ENCODE data around the gene TNK2. TPM values are rescaled to one million over a fixed set of nuclear protein-coding genes. Genes with fewer than 3 reads are reported as not detected.

TNK2 gene
- total RNA-seq, 2 donors from 2014 or later, result 47.6 to 50.4 TPM

DNA sequence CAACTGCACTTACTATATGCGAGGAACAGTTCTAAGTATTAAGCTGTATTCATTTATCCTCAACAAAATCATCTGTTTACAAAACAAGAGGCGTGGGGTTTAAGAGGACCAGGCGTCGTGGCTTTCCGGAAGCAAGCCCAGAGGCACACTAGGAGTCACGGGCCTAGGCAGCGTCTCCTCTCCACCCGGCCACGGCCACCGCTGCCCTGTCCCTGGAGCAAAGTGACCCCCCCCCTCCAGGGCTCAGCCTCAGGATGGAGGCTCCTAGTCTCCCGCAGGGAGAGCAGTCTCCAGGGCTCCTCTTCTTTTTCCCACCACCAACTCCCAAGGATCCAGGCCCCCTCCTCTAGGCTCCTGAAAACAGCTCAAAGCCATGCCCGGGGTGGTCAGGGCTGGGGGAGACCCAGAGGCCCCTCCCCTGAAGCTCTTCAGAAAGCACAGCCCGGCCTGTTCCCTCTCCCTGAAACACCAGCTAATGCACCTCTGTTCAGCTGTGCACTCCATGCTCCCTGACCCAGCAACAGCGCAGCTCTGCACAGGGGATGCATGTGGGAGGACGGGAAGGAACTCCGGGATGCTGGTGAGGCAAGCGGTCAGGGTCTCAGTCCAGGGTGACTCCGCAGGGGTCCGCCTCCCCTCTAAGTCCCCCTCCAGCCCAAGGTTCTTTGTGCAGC is 16.8 kb downstream of the TNK2 start:
- intact Hi-C loops (cut with DNase I), result no loop called here
- DNase-seq, result no peak

DNA sequence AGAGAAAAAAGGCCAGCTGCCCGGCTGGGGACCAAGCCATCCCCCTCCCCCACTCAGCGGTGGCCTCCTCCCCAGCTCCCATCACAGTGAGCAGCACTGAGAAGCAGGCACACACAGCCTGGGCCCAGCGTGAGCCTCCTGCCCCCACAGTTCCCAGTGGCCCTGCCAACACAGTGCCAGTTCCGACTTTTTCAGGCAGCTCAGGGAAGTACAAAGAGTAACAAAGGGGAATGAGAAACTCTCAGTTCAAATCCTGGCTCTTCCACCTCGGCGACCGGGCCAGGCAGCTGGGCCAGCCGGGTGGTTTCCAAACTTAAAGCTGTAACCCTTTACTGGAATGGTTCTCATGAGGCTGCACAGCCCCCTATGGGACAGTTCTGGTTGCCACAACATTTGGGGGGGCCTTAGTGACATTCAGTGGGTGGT is 18.5 kb downstream of the TNK2 start:
- ATAC-seq (no peak), DNase-seq (no peak)
- intact Hi-C loops (cut with DNase I), result no loop called here

More for the DNA sequence above, 16.8 kb downstream of the TNK2 start:
- ATAC-seq, result no peak

DNA sequence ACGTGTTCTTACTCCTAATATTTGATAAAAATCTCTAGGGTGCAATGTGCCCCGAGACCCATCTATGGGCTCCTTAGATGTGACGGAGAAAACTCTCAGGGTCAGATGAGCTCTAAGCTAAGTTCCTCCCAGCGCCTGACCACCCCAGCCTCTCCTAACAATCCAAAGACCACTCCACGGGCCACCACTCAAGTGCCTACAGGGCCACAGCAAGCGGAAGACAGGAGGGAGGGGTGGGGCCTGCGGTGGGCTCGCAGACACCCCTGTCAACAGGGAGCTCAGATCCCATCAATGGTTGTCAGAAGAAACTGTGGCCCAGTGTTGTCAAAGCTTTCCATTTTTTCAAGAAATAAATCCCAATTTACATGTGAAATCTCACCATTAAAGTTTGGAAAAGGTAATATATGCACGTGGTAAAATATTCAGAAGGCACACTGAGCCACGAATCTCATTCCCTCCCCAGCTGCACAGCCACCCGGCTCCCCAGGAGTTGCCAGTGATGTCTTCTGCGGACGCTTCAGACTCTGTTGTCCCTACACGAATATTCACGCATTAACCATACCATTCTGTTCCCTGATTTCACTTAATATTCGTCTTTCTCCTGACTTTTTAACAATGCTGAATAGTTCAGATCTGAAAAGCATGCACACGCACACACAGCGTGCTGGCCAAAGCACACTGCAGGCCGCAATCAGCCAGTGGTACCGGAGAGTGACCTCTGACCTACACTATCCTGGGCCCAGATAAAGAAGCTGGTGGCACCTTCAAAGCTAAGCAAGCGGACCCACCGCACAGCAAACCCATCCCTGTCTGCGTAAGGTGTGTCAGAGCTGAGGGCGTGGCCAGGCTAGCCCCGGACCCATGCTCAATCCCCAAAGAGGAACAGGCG is 19.1 kb downstream of the TNK2 start:
- DNase-seq, result no peak

GRCh38 chr3:195888311-195888761 is 20.0 kb downstream of the TNK2 start:
- ATAC-seq (no peak), DNase-seq (no peak)
- intact Hi-C loops (cut with DNase I), result no loop called here

More for the DNA sequence above, 19.1 kb downstream of the TNK2 start:
- no peak for ATAC-seq
- intact Hi-C loops (cut with DNase I), result no loop called here

- no peak for DNase-seq
- intact Hi-C loops (cut with DNase I), result no loop called here
- no peak for ATAC-seq
Observed at GRCh38 chr3:195887670-195888069, 20.7 kb downstream of the TNK2 start.

DNA sequence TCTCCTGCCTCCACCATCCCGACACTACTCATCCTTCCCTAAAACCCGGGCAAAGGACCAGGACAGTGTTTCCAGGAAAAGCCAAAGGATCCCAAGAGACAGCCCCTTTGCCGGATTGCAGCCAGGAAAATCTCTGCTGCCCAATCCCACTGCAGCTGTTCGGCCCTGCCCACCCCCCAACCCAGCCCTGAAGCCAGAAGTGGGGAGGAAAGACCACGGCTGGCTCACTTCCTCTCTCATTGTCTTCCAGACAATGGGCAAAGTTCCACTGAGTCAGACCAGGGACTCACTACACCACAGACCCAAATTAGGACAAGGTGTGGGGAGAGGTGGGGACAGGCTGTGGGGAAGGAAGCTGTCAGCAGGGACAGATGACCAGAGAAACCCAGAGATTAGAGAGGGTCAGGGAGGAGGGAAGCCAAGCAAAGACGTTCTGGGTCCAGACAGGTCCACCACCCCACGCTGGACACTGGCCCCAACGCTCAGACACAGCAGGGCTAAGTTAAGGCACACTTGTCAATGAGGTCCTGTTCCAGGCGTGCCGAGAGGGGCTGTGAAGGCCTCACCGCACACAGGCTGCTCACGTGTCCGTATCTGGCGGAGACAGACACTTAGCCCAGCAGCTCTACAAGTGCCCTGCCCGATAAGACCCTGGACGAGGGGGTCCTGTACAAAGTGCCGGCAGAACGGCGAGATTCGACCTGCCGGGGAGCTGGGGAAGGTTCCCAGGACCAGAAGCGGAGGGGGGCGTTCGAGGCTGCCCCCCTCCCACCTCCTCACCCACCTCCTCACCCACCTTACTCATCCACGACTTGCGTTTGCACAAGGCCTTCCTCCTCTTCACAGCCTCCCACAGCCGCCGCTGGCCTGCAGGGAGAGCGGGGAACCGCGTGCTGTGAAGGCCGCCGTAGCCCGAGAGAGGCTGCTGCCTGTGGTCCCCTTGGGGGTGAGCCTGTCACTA is 21.9 kb downstream of the TNK2 start:
- DNase-seq (peak; percentile 61), ATAC-seq (peak; percentile 63 to 85)
- intact Hi-C loops (cut with DNase I), result no loop called here

DNA sequence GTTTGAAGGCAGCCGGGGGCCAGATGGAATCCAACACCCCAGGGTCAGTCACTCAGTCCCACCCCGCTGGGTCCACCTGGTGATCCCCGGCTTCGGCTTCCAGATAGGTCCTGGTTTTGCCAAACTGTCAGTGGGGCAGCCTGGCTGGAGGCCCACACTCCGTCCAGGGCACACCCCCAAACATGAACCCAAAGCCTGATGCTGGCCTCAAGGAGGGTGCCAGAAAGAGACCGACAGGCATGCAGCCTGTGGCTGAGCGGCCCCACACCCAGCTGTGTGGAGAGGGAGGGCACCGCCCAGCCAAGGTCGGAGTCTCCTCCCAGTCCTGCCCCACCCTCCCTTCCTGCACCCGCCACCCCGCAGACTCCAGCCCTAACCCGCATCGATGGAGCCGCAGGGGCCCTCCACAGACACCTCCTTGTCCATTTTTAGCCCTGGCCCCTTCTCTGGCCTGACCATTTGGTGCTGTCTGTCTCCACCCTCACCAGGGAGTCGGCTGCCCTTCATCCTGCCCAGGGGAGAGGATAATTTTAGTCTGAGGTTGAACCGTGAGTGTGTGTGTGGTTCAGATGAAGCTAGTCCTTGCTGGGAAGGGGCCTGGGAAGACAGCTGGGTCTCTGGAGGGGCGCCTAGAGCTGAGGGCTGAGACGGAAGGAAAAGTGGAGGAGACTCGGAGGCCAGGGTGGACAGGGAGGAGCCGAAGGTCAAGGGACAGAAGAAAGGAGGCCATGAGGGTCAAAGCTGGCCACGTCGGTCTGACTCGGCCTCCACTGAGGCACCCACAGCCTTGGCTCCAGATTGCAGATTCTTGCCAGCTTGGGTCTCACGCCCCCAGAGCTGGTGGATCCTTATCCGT is 23.1 kb downstream of the TNK2 start:
- intact Hi-C loops (cut with DNase I), result no loop called here
- DNase-seq (peak; percentile 60), ATAC-seq (peak; percentile 74 to 76)

DNA sequence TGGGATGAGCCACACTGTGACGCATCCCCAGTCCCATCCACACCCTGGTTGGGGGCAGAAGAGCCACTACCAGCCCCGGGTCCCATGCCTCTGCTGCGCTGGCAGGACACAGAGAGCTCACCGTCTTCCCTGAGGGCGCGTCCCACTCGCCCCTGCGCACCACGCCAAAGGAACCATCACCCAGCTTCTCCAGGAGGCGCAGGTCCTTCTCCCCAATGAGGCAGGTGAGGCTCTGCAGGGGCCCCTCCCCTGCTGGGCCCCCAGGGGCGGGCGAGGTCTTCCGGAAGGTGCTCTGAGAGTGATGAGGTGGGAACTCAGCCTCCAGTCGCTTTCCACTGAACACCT is 23.7 kb downstream of the TNK2 start:
- ATAC-seq (no peak), DNase-seq (no peak)
- intact Hi-C loops (cut with DNase I), result no loop called here

GRCh38 chr3:195883801-195884200 is 24.6 kb downstream of the TNK2 start:
- intact Hi-C loops (cut with DNase I), result no loop called here
- ATAC-seq (no peak), DNase-seq (no peak)

- DNase-seq (no peak), ATAC-seq (no peak)
- intact Hi-C loops (cut with DNase I), result no loop called here
Observed at GRCh38 chr3:195883160-195883559, 25.2 kb downstream of the TNK2 start.

DNA sequence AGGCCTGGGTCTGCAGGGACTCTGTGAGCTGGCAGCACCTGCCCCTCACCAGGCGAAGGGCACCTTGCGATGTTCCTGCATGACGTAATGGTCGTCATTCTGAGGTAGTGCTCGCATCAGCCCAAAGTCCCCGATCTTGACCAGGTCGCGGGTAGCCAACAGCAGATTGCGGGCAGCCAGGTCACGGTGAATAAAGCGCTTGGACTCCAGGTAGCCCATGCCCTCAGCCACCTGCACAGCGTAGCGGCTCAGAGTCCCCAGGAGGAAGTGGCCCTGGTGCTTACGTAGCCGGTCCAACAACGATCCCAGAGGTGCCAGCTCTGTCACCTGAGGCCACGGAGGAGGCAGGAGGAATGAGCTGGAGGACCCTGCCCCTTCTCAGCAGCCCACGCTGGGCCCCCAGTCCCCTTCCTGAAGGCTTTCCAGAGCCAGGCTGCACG is 26.3 kb downstream of the TNK2 start:
- intact Hi-C loops (cut with DNase I), result no loop called here
- no peak for DNase-seq
- ATAC-seq, result no peak

GRCh38 chr3:195881276-195881988 is 26.9 kb downstream of the TNK2 start:
- no peak for ATAC-seq
- intact Hi-C loops (cut with DNase I), result no loop called here
- no peak for DNase-seq

GRCh38 chr3:195880037-195880431 is 28.3 kb downstream of the TNK2 start:
- intact Hi-C loops (cut with DNase I), result no loop called here
- ATAC-seq (no peak), DNase-seq (no peak)

GRCh38 chr3:195879416-195880036 is 28.8 kb downstream of the TNK2 start:
- no peak for DNase-seq
- intact Hi-C loops (cut with DNase I), result no loop called here
- ATAC-seq, result no peak

GRCh38 chr3:195878424-195879274 is 29.7 kb downstream of the TNK2 start:
- DNase-seq, result no peak
- ATAC-seq, result peak in 1 of 2 donors; percentile 8
- intact Hi-C loops (cut with DNase I), result no loop called here

- ATAC-seq (no peak), DNase-seq (no peak)
- intact Hi-C loops (cut with DNase I), result no loop called here
Observed at GRCh38 chr3:195877767-195878423, 30.5 kb downstream of the TNK2 start.
